ENCODE measurements around the gene GRM7.

- TF ChIP-seq, protein P1, sequence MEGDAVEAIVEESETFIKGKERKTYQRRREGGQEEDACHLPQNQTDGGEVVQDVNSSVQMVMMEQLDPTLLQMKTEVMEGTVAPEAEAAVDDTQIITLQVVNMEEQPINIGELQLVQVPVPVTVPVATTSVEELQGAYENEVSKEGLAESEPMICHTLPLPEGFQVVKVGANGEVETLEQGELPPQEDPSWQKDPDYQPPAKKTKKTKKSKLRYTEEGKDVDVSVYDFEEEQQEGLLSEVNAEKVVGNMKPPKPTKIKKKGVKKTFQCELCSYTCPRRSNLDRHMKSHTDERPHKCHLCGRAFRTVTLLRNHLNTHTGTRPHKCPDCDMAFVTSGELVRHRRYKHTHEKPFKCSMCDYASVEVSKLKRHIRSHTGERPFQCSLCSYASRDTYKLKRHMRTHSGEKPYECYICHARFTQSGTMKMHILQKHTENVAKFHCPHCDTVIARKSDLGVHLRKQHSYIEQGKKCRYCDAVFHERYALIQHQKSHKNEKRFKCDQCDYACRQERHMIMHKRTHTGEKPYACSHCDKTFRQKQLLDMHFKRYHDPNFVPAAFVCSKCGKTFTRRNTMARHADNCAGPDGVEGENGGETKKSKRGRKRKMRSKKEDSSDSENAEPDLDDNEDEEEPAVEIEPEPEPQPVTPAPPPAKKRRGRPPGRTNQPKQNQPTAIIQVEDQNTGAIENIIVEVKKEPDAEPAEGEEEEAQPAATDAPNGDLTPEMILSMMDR (IDR thresholded peaks at IDR 0.05 in 2 of 3, conservative IDR thresholded peaks at IDR 0.05 in 1 of 3; ENCODE audit: borderline replicate concordance in 1 of 3, insufficient read depth in 1 of 3, low read depth in 2 of 3, low read length in 2 of 3): no peak
- no peak for TF ChIP-seq SP1 (IDR thresholded peaks at IDR 0.05; ENCODE audit: low read depth)
- no peak for TF ChIP-seq JUND (IDR thresholded peaks at IDR 0.05)
- no peak for TF ChIP-seq ZNF274 (IDR thresholded peaks at IDR 0.05; ENCODE audit: low read depth, low read length)
- TF ChIP-seq POLR2AphosphoS5 (IDR thresholded peaks at IDR 0.05; ENCODE audit: low read depth, low read length): no peak
- no peak for TF ChIP-seq ZFX (IDR thresholded peaks at IDR 0.05)
- TF ChIP-seq FOSL1 (IDR thresholded peaks at IDR 0.05; ENCODE audit: low read depth): no peak
- no peak for TF ChIP-seq REST (IDR thresholded peaks at IDR 0.05; ENCODE audit: low read depth)
- no peak for TF ChIP-seq SIN3A (IDR thresholded peaks at IDR 0.05; ENCODE audit: low read depth)
- TF ChIP-seq POLR2A (IDR thresholded peaks at IDR 0.05; ENCODE audit: borderline replicate concordance, extremely low read depth, insufficient read depth, insufficient read length): no peak
- TF ChIP-seq, protein P2, sequence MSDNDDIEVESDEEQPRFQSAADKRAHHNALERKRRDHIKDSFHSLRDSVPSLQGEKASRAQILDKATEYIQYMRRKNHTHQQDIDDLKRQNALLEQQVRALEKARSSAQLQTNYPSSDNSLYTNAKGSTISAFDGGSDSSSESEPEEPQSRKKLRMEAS (IDR thresholded peaks at IDR 0.05): no peak
- TF ChIP-seq CEBPB (IDR thresholded peaks at IDR 0.05; ENCODE audit: low read depth): no peak
- no peak for TF ChIP-seq EZH2phosphoT487 (IDR thresholded peaks at IDR 0.05; ENCODE audit: borderline replicate concordance)
These were observed 539.4 kb downstream of the GRM7 start for GRCh38 chr3:7400360-7400759.
